Astrocyte (in vitro differentiated cells and primary cell): ENCODE data around the gene OPALIN.

Experiments
- CTCF ChIP-seq: IDR thresholded peaks from 2 replicates; pipeline ENCODE4 v1.5.1; 2011; ENCODE audit warnings: low read depth, mild to moderate bottlenecking, inconsistent platforms, low read length, moderate library complexity; ENCODE audit not compliant: insufficient read depth
- EZH2 ChIP-seq: IDR thresholded peaks from 2 replicates; pipeline ENCODE4 v1.6.1; 2012; ENCODE audit warnings: mild to moderate bottlenecking, low read length, inconsistent platforms; ENCODE audit not compliant: insufficient read depth

GRCh38 chr10:96310321-96310669 is 48.5 kb downstream of the OPALIN start:
- TF ChIP-seq CTCF (no peak), EZH2 (no peak)
